Ovary (tissue), 9 donors: ENCODE measurements around the gene RASAL2. TPM values are rescaled to one million over a fixed set of nuclear protein-coding genes. Genes with fewer than 3 reads are reported as not detected.

Source experiments
- DNase-seq, 5 donors: peaks; one replicate each; pipeline ENCODE4 v3.0.0-alpha.2; 2019 to 2020
- H3K27ac ChIP-seq, 2 donors: fragments of 200-600 bp; one replicate each; pipeline versions ENCODE4 v1.5.1 to v1.8.0; 2019 to 2022
- H3K27me3 ChIP-seq: fragments of 200-600 bp; one replicate; pipeline ENCODE4 v1.8.0; 2022
- H3K36me3 ChIP-seq: fragments of 200-600 bp; sonication (generic); one replicate; pipeline ENCODE4 v1.5.1; 2019
- H3K4me1 ChIP-seq: one replicate; pipeline ENCODE4 v1.8.1; 2013; ENCODE audit warnings: mild to moderate bottlenecking, moderate library complexity; ENCODE audit not compliant: insufficient read depth
- H3K4me3 ChIP-seq: fragments of 200-600 bp; sonication (generic); one replicate; pipeline ENCODE4 v1.5.1; 2017
- H3K9me3 ChIP-seq, 2 donors: fragments of 200-600 bp in 1 of 2; sonication (generic) in 1 of 2; one replicate each; pipeline versions ENCODE4 v1.5.1 to v1.8.1; 2013 to 2019; ENCODE audit warnings: mild to moderate bottlenecking in 1 of 2, moderate library complexity in 1 of 2
- CTCF ChIP-seq, 3 donors: fragments of 450-650 bp in 2 of 3; fragments of 200-600 bp in 1 of 3; IDR thresholded peaks; one replicate each; pipeline versions ENCODE4 v1.5.1 to v1.8.0; 2016 to 2022; ENCODE audit warnings: antibody characterized with exemption in 3 of 3, mild to moderate bottlenecking in 1 of 3
- EP300 ChIP-seq: sonication (generic); formaldehyde crosslinking; IDR thresholded peaks from one replicate; pipeline ENCODE4 v1.6.1; 2017; ENCODE audit warnings: antibody characterized with exemption
- POLR2A ChIP-seq: fragments of 450-650 bp; IDR thresholded peaks from one replicate; pipeline ENCODE4 v1.6.1; 2017; ENCODE audit warnings: antibody characterized with exemption, mild to moderate bottlenecking, moderate library complexity
- WGBS, 3 donors: extraction: QIAGEN DNeasy Blood & Tissue Kit in 1 of 3; methylation state at CpG; one replicate each; pipeline versions ENCODE4 v1.1.5 to v1.1.7; 2013 to 2017; 5-methylcytosine and 5-hydroxymethylcytosine counted together
- intact Hi-C, 4 donors: fragments of 100-400 bp; cut with DNase I; formaldehyde crosslinking; loops; one replicate each; pipeline versions ENCODE4 v1.11.0 to v1.15.1; 2022 to 2023
- polyA plus RNA-seq, 2 donors: library from polyadenylated mRNA; stranded (reverse); fragments of 200-250 nt in 1 of 2; fragments of 350-450 nt in 1 of 2; fragmentation: Illumina TruSeq in 1 of 2; extraction: RNeasy Lipid Tissue Mini Kit (QIAGEN cat#74804) in 1 of 2; gene quantifications; one replicate each; pipeline ENCODE4 v1.2.3, GENCODE V29; 2013 to 2014
- total RNA-seq, 7 donors: library from RNA; depleted of rRNA in 2 of 7; stranded (reverse); fragments of >200 nt in 2 of 7; fragmentation: NEBNext Ultra II Directional in 3 of 7; extraction: Animal tissue kit (Norgen Biotek cat#: 25700) in 3 of 7; gene quantifications; one replicate each; pipeline versions ENCODE4 v1.1.0 to v1.2.4, GENCODE V29; 2016 to 2023
- donor health status: DM: no; HTN: no; CAD: no; lungs with moderate emphysema.
- donor health status: DM: no; HTN: no; CAD: no.
- donor health status: Bipolar disorder and iron deficiency.
- donor health status: DM: yes; HTN: yes; CAD: no.
- donor health status: DM: no; HTN: no; CAD: no.
- donor health status: DM: yes; HTN: yes; CAD: no.

The RASAL2 gene
- total and polyA plus RNA-seq, 9 donors, result 4.2 to 20.5 (median 11.5) TPM

GRCh38 chr1:178048883-178049282 is 45.0 kb upstream of the RASAL2 start:
- H3K27ac ChIP-seq, result no peak overlapping the region
- TF ChIP-seq POLR2A (no peak), EP300 (no peak), CTCF (IDR thresholded peaks at IDR 0.05) (no peak)
- DNase-seq, result no peak
- no peaks in the 10 kb centered on the region for H3K36me3 ChIP-seq
- peaks cover 3% of the 10 kb centered on the region for H3K4me1 ChIP-seq
- no peaks in the 10 kb centered on the region for H3K9me3 ChIP-seq
- H3K4me3 ChIP-seq, result no peak overlapping the region
- no peaks in the 10 kb centered on the region for H3K27me3 ChIP-seq
- intact Hi-C loops, result no loop called here

GRCh38 chr1:178050084-178050483 is 43.8 kb upstream of the RASAL2 start:
- Histone ChIP-seq H3K27ac (no peak overlapping the region), H3K4me1 (peaks cover 3% of the 10 kb centered on the region), H3K27me3 (no peaks in the 10 kb centered on the region), H3K36me3 (no peaks in the 10 kb centered on the region), H3K9me3 (no peaks in the 10 kb centered on the region), H3K4me3 (no peak overlapping the region)
- 86 to 94% (median 87%) methylated on average over 6 of the region's 6 CpGs for WGBS, 3 donors
- no peak for DNase-seq
- intact Hi-C loops, result no loop called here
- TF ChIP-seq POLR2A (no peak), EP300 (no peak), CTCF (IDR thresholded peaks at IDR 0.05) (no peak)

GRCh38 chr1:178051071-178051470 is 42.8 kb upstream of the RASAL2 start:
- Histone ChIP-seq H3K27me3 (no peaks in the 10 kb centered on the region), H3K4me1 (peaks cover 3% of the 10 kb centered on the region), H3K9me3 (no peaks in the 10 kb centered on the region), H3K4me3 (no peak overlapping the region), H3K27ac (no peak overlapping the region), H3K36me3 (no peaks in the 10 kb centered on the region)
- 9 to 24% (median 20%) methylated on average over 3 of the region's 3 CpGs for WGBS, 3 donors
- TF ChIP-seq EP300, result no peak
- TF ChIP-seq CTCF (IDR thresholded peaks at IDR 0.05), result no peak
- no peak for TF ChIP-seq POLR2A
- intact Hi-C loops, result no loop called here
- no peak for DNase-seq

- Histone ChIP-seq H3K27me3 (no peaks in the 10 kb centered on the region), H3K36me3 (no peaks in the 10 kb centered on the region), H3K27ac (no peak overlapping the region), H3K4me3 (no peak overlapping the region), H3K4me1 (peaks cover 6% of the 10 kb centered on the region), H3K9me3 (no peaks in the 10 kb centered on the region)
- no peak for TF ChIP-seq CTCF (IDR thresholded peaks at IDR 0.05)
- no peak for TF ChIP-seq EP300
- no peak for TF ChIP-seq POLR2A
- no peak for DNase-seq
- intact Hi-C loops, result no loop called here
- WGBS, 3 donors, result 33 to 39% (median 38%) methylated on average over 10 of the region's 10 CpGs
These were observed 41.0 kb upstream of the RASAL2 start for GRCh38 chr1:178052650-178053461.
